PC-3 (cell line): ENCODE data around the gene ERCC6L2. TPM values are rescaled to one million over a fixed set of nuclear protein-coding genes. Genes with fewer than 3 reads are reported as not detected.

ENCODE experiments used
- ATAC-seq: fragments of 200-7000 bp; cut with Tn5 transposase; 2 replicates; pipeline ENCODE4 v1.9.1; 2020; ENCODE audit warnings: mild to moderate bottlenecking, moderate library complexity
- BruUV-seq: library from RNA; stranded (reverse); fragments of 400-500 nt; replicated peaks from 2 replicates; lab custom pipeline; 2021; lab: Mats Ljungman, UMichigan
- CTCF ChIA-PET: fragments of 300-600 bp; sonication (Branson Sonifier 250); formaldehyde crosslinking; loops from one replicate; lab custom pipeline; 2022; ENCODE audit warnings: antibody characterized with exemption; lab: Charles Lee
- POLR2A ChIA-PET: fragments of 300-600 bp; sonication (Branson Sonifier 250); formaldehyde crosslinking; loops from one replicate; lab custom pipeline; 2022; ENCODE audit warnings: antibody characterized with exemption; ENCODE audit not compliant: unreplicated experiment; lab: Charles Lee
- DNase-seq: peaks from one replicate; pipeline ENCODE4 v3.0.0-alpha.2; 2015
- H2AFZ ChIP-seq: fragments of 300-600 bp; sonication (generic); 2 replicates; pipeline ENCODE4 v1.6.0; 2016; ENCODE audit warnings: antibody characterized with exemption, low read length
- H3F3A ChIP-seq: fragments of 300-600 bp; sonication (generic); one replicate; pipeline ENCODE4 v1.6.0; 2017; ENCODE audit warnings: antibody characterized with exemption, low read length, control low read depth, mild to moderate bottlenecking; ENCODE audit not compliant: unreplicated experiment
- H3K27ac ChIP-seq: fragments of 300-600 bp; sonication (generic); 2 replicates; pipeline ENCODE4 v1.5.1; 2016; ENCODE audit warnings: mild to moderate bottlenecking, low read length
- H3K27me3 ChIP-seq: fragments of 300-600 bp; sonication (generic); 2 replicates; pipeline ENCODE4 v1.6.1; 2016; ENCODE audit warnings: low read length, mixed read lengths
- H3K36me3 ChIP-seq: fragments of 300-600 bp; sonication (generic); 2 replicates; pipeline ENCODE4 v1.6.1; 2016; ENCODE audit warnings: low read depth, mixed run types, low read length, mixed read lengths
- H3K4me1 ChIP-seq: fragments of 300-600 bp; sonication (generic); 2 replicates; pipeline ENCODE4 v1.5.1; 2016; ENCODE audit warnings: low read length; ENCODE audit not compliant: insufficient read depth
- H3K4me2 ChIP-seq: fragments of 300-600 bp; sonication (generic); 2 replicates; pipeline ENCODE4 v1.6.0; 2016; ENCODE audit warnings: low read length
- H3K4me3 ChIP-seq: fragments of 300-600 bp; sonication (generic); 2 replicates; pipeline ENCODE4 v1.5.1; 2016; ENCODE audit warnings: mild to moderate bottlenecking, low read length, mixed read lengths
- H3K79me2 ChIP-seq: fragments of 300-600 bp; sonication (generic); 2 replicates; pipeline ENCODE4 v1.6.1; 2017; ENCODE audit warnings: low read length, mixed read lengths
- H3K9ac ChIP-seq: fragments of 300-600 bp; sonication (generic); 2 replicates; pipeline ENCODE4 v1.6.0; 2016; ENCODE audit warnings: mild to moderate bottlenecking, low read length
- H3K9me2 ChIP-seq: fragments of 300-600 bp; sonication (generic); replicated peaks from 2 replicates; pipeline ENCODE4 v1.6.1; 2016; ENCODE audit warnings: mixed run types, low read length, mixed read lengths
- H3K9me3 ChIP-seq: fragments of 300-600 bp; sonication (generic); 2 replicates; pipeline ENCODE4 v1.6.1; 2016; ENCODE audit warnings: low read length, mixed read lengths
- H4K20me1 ChIP-seq: fragments of 300-600 bp; sonication (generic); 2 replicates; pipeline ENCODE4 v1.6.1; 2016; ENCODE audit warnings: low read length, mixed read lengths
- EZH2 ChIP-seq: fragments of 300-600 bp; sonication (generic); IDR thresholded peaks from one replicate; pipeline ENCODE4 v1.6.1; 2017; ENCODE audit warnings: antibody characterized with exemption, mild to moderate bottlenecking, low read length; ENCODE audit not compliant: unreplicated experiment
- EZH2phosphoT487 ChIP-seq: fragments of 300-600 bp; sonication (generic); IDR thresholded peaks from 2 replicates; pipeline ENCODE4 v1.6.1; 2018; ENCODE audit warnings: mild to moderate bottlenecking, antibody characterized with exemption, low read length, borderline replicate concordance
- intact Hi-C: fragments of 100-400 bp; cut with micrococcal nuclease; formaldehyde crosslinking; loops from 2 replicates; pipeline ENCODE4 v1.9.0; 2023
- total RNA-seq: library from RNA; depleted of rRNA; stranded (reverse); fragments of >200 nt; gene quantifications from 2 replicates; pipeline ENCODE4 v1.2.3, GENCODE V29; 2014
- TF ChIP-seq, protein P1 (sequence below): fragments of 300-600 bp; sonication (generic); conservative IDR thresholded peaks from 2 replicates; pipeline ENCODE4 v1.5.1; 2017; ENCODE audit warnings: antibody characterized with exemption, low read depth, mild to moderate bottlenecking, low read length

Gene ERCC6L2
- total RNA-seq, 1 experiment from 2014 or later: 18.8 TPM

- Histone ChIP-seq H3K36me3 (0 out of 2 replicates have a peak, but pooled peaks cover 3% of the 10 kb centered on the region), H3K9me3 (no peaks in the 10 kb centered on the region), H3K27me3 (no peaks in the 10 kb centered on the region), H3K4me2 (no peak overlapping the region), H3F3A (no peaks in the 10 kb centered on the region), H3K4me3 (no peak overlapping the region), H3K27ac (no peak overlapping the region), H3K9ac (no peak overlapping the region), H3K4me1 (no peaks in the 10 kb centered on the region), H3K9me2 (no peaks in the 10 kb centered on the region), H2AFZ (no peak overlapping the region), H4K20me1 (no peaks in the 10 kb centered on the region), H3K79me2 (no peaks in the 10 kb centered on the region)
- ChIA-PET CTCF (no interaction called here), POLR2A (no interaction called here)
- TF ChIP-seq, protein P1, sequence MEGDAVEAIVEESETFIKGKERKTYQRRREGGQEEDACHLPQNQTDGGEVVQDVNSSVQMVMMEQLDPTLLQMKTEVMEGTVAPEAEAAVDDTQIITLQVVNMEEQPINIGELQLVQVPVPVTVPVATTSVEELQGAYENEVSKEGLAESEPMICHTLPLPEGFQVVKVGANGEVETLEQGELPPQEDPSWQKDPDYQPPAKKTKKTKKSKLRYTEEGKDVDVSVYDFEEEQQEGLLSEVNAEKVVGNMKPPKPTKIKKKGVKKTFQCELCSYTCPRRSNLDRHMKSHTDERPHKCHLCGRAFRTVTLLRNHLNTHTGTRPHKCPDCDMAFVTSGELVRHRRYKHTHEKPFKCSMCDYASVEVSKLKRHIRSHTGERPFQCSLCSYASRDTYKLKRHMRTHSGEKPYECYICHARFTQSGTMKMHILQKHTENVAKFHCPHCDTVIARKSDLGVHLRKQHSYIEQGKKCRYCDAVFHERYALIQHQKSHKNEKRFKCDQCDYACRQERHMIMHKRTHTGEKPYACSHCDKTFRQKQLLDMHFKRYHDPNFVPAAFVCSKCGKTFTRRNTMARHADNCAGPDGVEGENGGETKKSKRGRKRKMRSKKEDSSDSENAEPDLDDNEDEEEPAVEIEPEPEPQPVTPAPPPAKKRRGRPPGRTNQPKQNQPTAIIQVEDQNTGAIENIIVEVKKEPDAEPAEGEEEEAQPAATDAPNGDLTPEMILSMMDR: no peak
- no peak for TF ChIP-seq EZH2phosphoT487
- TF ChIP-seq EZH2: no peak
- ATAC-seq (no peak), DNase-seq (no peak)
- BruUV-seq: no TSS peak
- intact Hi-C loops: no loop called here
Measured at GRCh38 chr9:96008502-96009222, 133.2 kb downstream of the ERCC6L2 start.

GRCh38 chr9:96009223-96009602 is 133.7 kb downstream of the ERCC6L2 start:
- no peak overlapping the region for H3K4me2 ChIP-seq
- H3K4me1 ChIP-seq: no peaks in the 10 kb centered on the region
- H3F3A ChIP-seq: no peaks in the 10 kb centered on the region
- no peaks in the 10 kb centered on the region for H3K79me2 ChIP-seq
- H3K36me3 ChIP-seq: 0 out of 2 replicates have a peak, but pooled peaks cover 3% of the 10 kb centered on the region
- H3K27ac ChIP-seq: no peak overlapping the region
- no peaks in the 10 kb centered on the region for H4K20me1 ChIP-seq
- H2AFZ ChIP-seq: no peak overlapping the region
- H3K9me3 ChIP-seq: no peaks in the 10 kb centered on the region
- TF ChIP-seq EZH2phosphoT487 (no peak), EZH2 (no peak)
- TF ChIP-seq, protein P1: no peak
- no peaks in the 10 kb centered on the region for H3K9me2 ChIP-seq
- H3K9ac ChIP-seq: no peak overlapping the region
- ChIA-PET CTCF (no interaction called here), POLR2A (no interaction called here)
- H3K4me3 ChIP-seq: no peak overlapping the region
- no peak for ATAC-seq
- intact Hi-C loops: no loop called here
- BruUV-seq: no TSS peak
- H3K27me3 ChIP-seq: no peaks in the 10 kb centered on the region
- DNase-seq: no peak

DNA sequence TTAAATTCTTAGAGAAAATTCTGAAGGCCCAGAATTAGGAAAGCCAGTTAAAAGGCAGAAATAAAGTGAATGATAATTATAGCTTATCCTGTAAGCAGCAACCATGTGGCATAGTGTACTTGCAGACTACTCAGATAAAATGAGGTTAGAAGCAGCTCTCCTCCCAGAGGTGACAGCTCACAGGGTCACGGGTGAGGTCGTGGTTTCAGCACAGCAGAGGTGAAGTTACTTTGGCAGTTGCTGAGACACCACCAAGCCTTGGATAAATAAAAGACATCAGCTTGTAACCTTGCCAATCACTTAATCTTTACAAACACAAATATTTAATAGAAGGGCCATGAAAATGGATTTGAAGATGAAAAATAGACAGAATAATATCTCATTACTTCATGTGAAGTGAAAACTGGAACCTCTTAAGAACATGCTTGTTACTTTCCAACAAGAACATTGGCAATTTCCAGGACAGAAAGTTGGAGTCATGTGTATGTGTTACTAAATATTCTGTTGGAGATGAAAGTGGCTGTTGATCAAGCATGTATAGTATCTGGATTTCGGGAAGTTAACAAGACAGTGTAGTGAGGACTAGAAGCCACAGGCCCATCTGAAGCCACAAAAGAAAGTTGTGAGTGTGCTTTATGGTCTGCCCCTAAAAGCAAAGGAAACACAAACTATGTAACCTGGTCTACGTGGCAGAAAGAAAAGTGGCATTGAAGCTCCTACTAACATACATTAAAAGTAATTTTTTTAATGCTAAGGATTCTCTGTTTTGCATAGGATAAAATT is 134.4 kb downstream of the ERCC6L2 start:
- H3K79me2 ChIP-seq: no peaks in the 10 kb centered on the region
- no peaks in the 10 kb centered on the region for H3F3A ChIP-seq
- no peaks in the 10 kb centered on the region for H3K9me2 ChIP-seq
- ChIA-PET POLR2A (no interaction called here), CTCF (no interaction called here)
- ATAC-seq (no peak), DNase-seq (peak; percentile 18)
- H3K4me2 ChIP-seq: no peak overlapping the region
- no peak overlapping the region for H3K9ac ChIP-seq
- no peaks in the 10 kb centered on the region for H4K20me1 ChIP-seq
- no peaks in the 10 kb centered on the region for H3K27me3 ChIP-seq
- TF ChIP-seq EZH2 (no peak), EZH2phosphoT487 (no peak)
- TF ChIP-seq, protein P1: no peak
- no TSS peak for BruUV-seq
- no peak overlapping the region for H3K4me3 ChIP-seq
- no peak overlapping the region for H3K27ac ChIP-seq
- intact Hi-C loops: no loop called here
- H2AFZ ChIP-seq: no peak overlapping the region
- no peaks in the 10 kb centered on the region for H3K9me3 ChIP-seq
- no peaks in the 10 kb centered on the region for H3K36me3 ChIP-seq
- H3K4me1 ChIP-seq: no peaks in the 10 kb centered on the region
